Neural cell (in vitro differentiated cells): Measurements from ENCODE around the gene OR7A17.

Experiments used
- EP300 ChIP-seq: fragments of 450-650 bp; conservative IDR thresholded peaks from 2 replicates; pipeline ENCODE4 v1.6.1; 2014; ENCODE audit warnings: antibody characterized with exemption, mild to moderate bottlenecking, moderate library complexity; ENCODE audit not compliant: poor library complexity, severe bottlenecking
- EZH2 ChIP-seq: fragments of 200-600, 300-800 bp; shearing (Covaris generic), sonication (generic); IDR thresholded peaks from 2 replicates; pipeline ENCODE4 v1.6.1; 2014; ENCODE audit warnings: antibody characterized with exemption, low read length, borderline replicate concordance, mild to moderate bottlenecking; ENCODE audit not compliant: insufficient read depth, poor library complexity, severe bottlenecking
- POLR2AphosphoS5 ChIP-seq: IDR thresholded peaks from 2 replicates; pipeline ENCODE4 v1.6.1; 2012
- SMC3 ChIP-seq: fragments of 450-650 bp; conservative IDR thresholded peaks from 2 replicates; pipeline ENCODE4 v1.6.1; 2014; ENCODE audit warnings: antibody characterized with exemption, mild to moderate bottlenecking, moderate library complexity; ENCODE audit not compliant: poor library complexity
- TF ChIP-seq, protein P1 (sequence below): IDR thresholded peaks from 2 replicates; pipeline ENCODE4 v1.6.1; 2012; ENCODE audit warnings: borderline replicate concordance
- TF ChIP-seq, protein P2 (sequence below): fragments of 450-650 bp; IDR thresholded peaks from 2 replicates; pipeline ENCODE4 v1.5.1; 2014; ENCODE audit warnings: antibody characterized with exemption, mild to moderate bottlenecking, moderate library complexity; ENCODE audit not compliant: poor library complexity, severe bottlenecking

DNA sequence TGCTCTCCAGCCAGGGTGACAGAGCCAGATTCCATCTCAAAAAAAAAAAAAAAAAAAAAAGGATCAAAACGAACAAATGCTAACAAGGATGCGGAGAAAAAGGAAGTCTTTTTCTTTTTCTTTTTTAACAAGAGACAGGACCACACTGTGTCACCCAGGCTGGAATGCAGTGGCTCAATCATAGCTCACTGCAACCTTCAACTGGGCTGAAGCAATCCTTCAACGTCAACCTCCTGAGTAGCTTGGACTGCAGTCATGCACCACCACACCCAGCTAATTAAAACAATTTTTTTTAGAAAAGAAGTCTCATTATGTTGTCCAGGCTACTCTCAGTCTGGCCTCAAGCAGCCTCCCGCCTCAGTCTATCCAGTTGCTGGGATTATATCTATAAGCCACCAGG lies 20.8 kb upstream of the OR7A17 start:
- TF ChIP-seq, protein P1, sequence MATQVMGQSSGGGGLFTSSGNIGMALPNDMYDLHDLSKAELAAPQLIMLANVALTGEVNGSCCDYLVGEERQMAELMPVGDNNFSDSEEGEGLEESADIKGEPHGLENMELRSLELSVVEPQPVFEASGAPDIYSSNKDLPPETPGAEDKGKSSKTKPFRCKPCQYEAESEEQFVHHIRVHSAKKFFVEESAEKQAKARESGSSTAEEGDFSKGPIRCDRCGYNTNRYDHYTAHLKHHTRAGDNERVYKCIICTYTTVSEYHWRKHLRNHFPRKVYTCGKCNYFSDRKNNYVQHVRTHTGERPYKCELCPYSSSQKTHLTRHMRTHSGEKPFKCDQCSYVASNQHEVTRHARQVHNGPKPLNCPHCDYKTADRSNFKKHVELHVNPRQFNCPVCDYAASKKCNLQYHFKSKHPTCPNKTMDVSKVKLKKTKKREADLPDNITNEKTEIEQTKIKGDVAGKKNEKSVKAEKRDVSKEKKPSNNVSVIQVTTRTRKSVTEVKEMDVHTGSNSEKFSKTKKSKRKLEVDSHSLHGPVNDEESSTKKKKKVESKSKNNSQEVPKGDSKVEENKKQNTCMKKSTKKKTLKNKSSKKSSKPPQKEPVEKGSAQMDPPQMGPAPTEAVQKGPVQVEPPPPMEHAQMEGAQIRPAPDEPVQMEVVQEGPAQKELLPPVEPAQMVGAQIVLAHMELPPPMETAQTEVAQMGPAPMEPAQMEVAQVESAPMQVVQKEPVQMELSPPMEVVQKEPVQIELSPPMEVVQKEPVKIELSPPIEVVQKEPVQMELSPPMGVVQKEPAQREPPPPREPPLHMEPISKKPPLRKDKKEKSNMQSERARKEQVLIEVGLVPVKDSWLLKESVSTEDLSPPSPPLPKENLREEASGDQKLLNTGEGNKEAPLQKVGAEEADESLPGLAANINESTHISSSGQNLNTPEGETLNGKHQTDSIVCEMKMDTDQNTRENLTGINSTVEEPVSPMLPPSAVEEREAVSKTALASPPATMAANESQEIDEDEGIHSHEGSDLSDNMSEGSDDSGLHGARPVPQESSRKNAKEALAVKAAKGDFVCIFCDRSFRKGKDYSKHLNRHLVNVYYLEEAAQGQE: no peak
- TF ChIP-seq, protein P2, sequence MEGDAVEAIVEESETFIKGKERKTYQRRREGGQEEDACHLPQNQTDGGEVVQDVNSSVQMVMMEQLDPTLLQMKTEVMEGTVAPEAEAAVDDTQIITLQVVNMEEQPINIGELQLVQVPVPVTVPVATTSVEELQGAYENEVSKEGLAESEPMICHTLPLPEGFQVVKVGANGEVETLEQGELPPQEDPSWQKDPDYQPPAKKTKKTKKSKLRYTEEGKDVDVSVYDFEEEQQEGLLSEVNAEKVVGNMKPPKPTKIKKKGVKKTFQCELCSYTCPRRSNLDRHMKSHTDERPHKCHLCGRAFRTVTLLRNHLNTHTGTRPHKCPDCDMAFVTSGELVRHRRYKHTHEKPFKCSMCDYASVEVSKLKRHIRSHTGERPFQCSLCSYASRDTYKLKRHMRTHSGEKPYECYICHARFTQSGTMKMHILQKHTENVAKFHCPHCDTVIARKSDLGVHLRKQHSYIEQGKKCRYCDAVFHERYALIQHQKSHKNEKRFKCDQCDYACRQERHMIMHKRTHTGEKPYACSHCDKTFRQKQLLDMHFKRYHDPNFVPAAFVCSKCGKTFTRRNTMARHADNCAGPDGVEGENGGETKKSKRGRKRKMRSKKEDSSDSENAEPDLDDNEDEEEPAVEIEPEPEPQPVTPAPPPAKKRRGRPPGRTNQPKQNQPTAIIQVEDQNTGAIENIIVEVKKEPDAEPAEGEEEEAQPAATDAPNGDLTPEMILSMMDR: no peak
- no peak for TF ChIP-seq POLR2AphosphoS5
- no peak for TF ChIP-seq EZH2
- no peak for TF ChIP-seq SMC3
- TF ChIP-seq EP300: no peak
